Esophagus squamous epithelium (tissue), 4 donors: Measurements from ENCODE around the gene CACNA1B.

Experiments
- POLR2A ChIP-seq, 4 donors: fragments of 450-650 bp; IDR thresholded peaks; one replicate each; pipeline ENCODE4 v1.6.1; 2017; ENCODE audit warnings: antibody characterized with exemption in 4 of 4, mild to moderate bottlenecking in 4 of 4, moderate library complexity in 3 of 4
- TF ChIP-seq, protein P1 (sequence below), 6 experiments: fragments of 450-650 bp in 4 of 6; fragments of 200-600 bp in 2 of 6; sonication (generic) in 2 of 6; IDR thresholded peaks; one replicate each; pipeline ENCODE4 v1.5.1; 2016 to 2019; ENCODE audit warnings: antibody characterized with exemption in 6 of 6, mild to moderate bottlenecking in 4 of 6, moderate library complexity in 4 of 6

DNA sequence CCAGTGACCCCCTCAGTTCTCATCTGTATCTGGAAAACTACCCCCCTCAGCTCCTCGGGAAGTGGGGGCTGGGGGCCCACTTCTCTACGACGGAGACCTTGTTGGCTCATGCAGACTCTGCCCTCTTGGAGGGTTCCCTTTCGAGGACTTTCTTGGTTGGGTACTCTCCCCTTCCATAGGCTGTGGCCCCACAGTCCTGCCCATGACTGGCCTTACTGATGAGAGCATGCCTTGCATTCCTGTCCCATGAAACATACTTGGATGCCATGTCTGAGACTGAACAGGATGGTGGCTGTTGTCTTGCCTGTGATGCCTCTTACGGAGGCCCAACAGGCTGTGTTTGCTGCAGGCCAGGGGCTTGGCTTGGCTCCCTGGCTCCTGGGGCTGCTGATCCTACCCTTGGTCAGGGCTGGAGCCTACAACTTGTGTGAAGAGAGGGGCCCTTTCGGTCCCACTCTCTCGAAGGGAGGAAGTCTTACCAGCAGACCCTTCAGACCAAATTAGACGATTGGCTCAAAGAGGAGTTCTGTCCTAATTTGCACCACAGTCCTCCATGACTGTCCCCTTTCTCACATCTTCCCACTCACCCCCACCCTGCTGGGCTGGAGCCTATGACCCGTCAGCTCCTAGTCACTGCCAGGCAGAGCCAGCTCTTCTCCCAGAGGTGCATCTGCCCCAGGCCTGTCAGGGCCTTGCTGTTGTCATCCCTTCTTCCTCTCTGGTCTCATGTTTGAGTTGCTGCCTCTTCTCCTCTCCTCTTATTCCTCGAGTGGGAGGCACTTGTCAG is 109.9 kb downstream of the CACNA1B start:
- no peak for TF ChIP-seq POLR2A (IDR thresholded peaks at IDR 0.05)
- TF ChIP-seq, protein P1, sequence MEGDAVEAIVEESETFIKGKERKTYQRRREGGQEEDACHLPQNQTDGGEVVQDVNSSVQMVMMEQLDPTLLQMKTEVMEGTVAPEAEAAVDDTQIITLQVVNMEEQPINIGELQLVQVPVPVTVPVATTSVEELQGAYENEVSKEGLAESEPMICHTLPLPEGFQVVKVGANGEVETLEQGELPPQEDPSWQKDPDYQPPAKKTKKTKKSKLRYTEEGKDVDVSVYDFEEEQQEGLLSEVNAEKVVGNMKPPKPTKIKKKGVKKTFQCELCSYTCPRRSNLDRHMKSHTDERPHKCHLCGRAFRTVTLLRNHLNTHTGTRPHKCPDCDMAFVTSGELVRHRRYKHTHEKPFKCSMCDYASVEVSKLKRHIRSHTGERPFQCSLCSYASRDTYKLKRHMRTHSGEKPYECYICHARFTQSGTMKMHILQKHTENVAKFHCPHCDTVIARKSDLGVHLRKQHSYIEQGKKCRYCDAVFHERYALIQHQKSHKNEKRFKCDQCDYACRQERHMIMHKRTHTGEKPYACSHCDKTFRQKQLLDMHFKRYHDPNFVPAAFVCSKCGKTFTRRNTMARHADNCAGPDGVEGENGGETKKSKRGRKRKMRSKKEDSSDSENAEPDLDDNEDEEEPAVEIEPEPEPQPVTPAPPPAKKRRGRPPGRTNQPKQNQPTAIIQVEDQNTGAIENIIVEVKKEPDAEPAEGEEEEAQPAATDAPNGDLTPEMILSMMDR (IDR thresholded peaks at IDR 0.05) = no peak
